ENCODE data around the gene AMPH.

The AMPH gene

GRCh38 chr7:38630720-38631673, at the start of gene AMPH:
TSS of gene AMPH (minus strand) at chr7:38631373. CDS start at chr7:38631351, 22 bp downstream.
- no peak for DNase-seq (ENCODE audit: low read depth, low spot score)

- DNase-seq (ENCODE audit: low read depth, low spot score) = no peak
These were observed 48.2 kb upstream of the AMPH start for GRCh38 chr7:38679419-38679818.

- DNase-seq (ENCODE audit: low read depth, low spot score) = no peak
These were observed 47.5 kb upstream of the AMPH start for GRCh38 chr7:38678698-38679054.

- DNase-seq (ENCODE audit: low read depth, low spot score) = no peak
These were observed 47.0 kb upstream of the AMPH start for GRCh38 chr7:38677981-38678697.

GRCh38 chr7:38675494-38676106, 44.4 kb upstream of the AMPH start:
- DNase-seq (ENCODE audit: low read depth, low spot score) = no peak

- no peak for DNase-seq (ENCODE audit: low read depth, low spot score)
These were observed 43.3 kb upstream of the AMPH start for GRCh38 chr7:38674513-38674912.

- no peak for DNase-seq (ENCODE audit: low read depth, low spot score)
These were observed 42.6 kb upstream of the AMPH start for GRCh38 chr7:38673795-38674194.

- DNase-seq (ENCODE audit: low read depth, low spot score) = no peak
These were observed 41.0 kb upstream of the AMPH start for GRCh38 chr7:38671911-38672905.

GRCh38 chr7:38669965-38670520, 38.9 kb upstream of the AMPH start:
- no peak for DNase-seq (ENCODE audit: low read depth, low spot score)

- DNase-seq (ENCODE audit: low read depth, low spot score) = no peak
These were observed 33.8 kb upstream of the AMPH start for GRCh38 chr7:38664972-38665371.

GRCh38 chr7:38660427-38661099, 29.4 kb upstream of the AMPH start:
- DNase-seq (ENCODE audit: low read depth, low spot score) = no peak

GRCh38 chr7:38659931-38660330, 28.8 kb upstream of the AMPH start:
- no peak for DNase-seq (ENCODE audit: low read depth, low spot score)

GRCh38 chr7:38658921-38659320, 27.7 kb upstream of the AMPH start:
- DNase-seq (ENCODE audit: low read depth, low spot score) = no peak

GRCh38 chr7:38656968-38657367, 25.8 kb upstream of the AMPH start:
- no peak for DNase-seq (ENCODE audit: low read depth, low spot score)

- DNase-seq (ENCODE audit: low read depth, low spot score) = no peak
These were observed 24.9 kb upstream of the AMPH start for GRCh38 chr7:38655833-38656774.

GRCh38 chr7:38637957-38638356, 6.8 kb upstream of the AMPH start:
- no peak for DNase-seq (ENCODE audit: low read depth, low spot score)

- DNase-seq (ENCODE audit: low read depth, low spot score) = no peak
These were observed 1.2 kb upstream of the AMPH start for GRCh38 chr7:38632411-38632810.

GRCh38 chr7:38629651-38630510, 1.3 kb downstream of the AMPH start:
- no peak for DNase-seq (ENCODE audit: low read depth, low spot score)

Measured in brain pericyte (primary cell).